Stimulated activated CD4-positive, alpha-beta T cell treated with anti-CD3 and anti-CD28 coated beads, Interleukin-15, amount 100 ng/mL, for 1 hour (primary cell): ENCODE measurements around the gene NOVA1.

Experiments used
- DNase-seq, 2 donors: peaks; one replicate each; pipeline ENCODE4 v3.0.0-alpha.2; 2020; ENCODE audit warnings: low read depth in 1 of 2, low spot score in 1 of 2

The NOVA1 gene

DNA sequence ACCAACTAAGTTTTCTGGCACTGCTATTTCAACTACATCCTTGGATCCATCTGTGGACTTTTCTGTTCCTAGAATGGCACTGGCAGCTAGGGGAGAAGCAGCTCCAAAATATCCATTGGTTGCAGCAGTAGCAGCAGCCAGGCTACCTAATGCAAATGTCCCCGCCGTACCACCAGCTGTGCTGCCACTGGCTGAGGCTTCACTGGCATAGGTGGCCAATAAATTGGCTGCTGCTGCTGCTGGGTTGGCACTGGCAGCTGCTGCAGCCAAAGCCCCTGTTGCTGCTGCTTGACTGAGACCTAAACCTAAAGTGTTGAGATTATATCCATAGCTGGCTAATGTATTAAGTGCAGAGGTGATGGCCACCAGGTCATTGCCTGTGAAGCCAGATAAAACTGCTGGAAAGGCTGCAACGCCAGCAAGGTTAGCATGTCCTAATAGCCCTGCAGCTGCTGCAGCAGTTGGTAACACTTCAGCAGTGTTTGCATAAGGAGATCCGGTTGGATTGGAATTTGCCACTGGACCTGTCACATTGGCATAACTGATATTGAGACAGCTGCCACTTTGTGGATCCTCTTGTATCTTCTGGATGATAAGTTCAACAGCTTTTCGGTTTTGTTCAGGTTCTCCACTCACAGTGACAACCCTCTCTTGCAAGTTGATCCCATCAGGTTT, 149.5 kb downstream of the NOVA1 start:
- no peak for DNase-seq

DNA sequence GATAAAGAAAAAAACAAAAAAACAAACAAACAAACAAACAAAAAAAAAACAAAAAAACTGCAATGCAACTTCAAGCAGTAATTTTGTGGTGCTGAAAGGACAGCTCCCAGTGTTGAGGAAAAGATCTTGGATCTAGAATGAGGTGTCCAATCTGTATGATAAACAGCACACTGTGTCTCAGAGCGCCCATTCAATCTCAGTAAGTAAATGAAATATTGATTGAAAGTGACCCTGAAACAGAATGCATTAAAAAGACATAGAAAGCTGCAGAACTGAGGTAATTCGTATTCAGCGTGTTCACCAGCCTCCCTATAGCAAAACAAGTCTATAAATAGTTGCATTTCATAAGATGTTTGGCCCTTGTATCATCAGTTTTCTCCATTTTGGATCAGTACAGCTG, 153.0 kb downstream of the NOVA1 start:
- DNase-seq, result no peak

DNA sequence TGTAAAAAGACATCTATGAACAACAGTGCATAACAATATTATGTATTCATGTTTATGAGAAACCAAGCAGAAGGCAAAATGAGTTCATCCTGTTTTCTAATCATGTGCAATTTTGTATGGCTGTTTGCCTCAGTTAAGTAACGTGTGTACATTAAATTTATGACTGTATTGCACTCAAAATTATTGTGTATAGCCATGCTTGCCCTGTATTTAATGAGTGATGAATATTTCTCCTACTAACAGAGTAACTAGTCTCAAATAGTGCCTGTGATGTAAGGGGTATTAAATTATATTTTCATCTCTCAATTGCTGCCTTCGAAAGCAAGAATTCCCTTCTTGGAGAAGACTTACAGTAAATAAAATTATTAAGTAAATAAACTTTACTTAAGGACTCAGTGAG, 154.2 kb downstream of the NOVA1 start:
- DNase-seq, result no peak

DNA sequence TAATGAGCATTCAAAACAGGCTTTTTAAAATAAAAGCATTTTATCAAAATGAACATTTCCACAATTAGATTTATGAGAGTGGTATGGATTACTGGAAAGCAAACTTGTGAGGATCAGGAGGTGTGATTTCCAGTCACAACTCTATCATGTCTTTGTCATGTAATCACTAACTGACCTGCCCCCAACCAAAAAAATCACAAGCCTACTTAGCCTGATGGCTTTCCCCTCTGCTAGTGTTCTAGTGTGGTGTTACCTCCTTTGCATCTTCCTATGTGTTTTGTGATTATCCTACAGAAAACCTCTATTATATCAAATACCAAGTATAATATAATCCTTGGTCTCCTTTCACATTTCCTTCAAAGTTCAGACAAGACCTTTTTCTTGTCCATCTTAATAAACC, 168.6 kb downstream of the NOVA1 start:
- DNase-seq, result no peak

DNA sequence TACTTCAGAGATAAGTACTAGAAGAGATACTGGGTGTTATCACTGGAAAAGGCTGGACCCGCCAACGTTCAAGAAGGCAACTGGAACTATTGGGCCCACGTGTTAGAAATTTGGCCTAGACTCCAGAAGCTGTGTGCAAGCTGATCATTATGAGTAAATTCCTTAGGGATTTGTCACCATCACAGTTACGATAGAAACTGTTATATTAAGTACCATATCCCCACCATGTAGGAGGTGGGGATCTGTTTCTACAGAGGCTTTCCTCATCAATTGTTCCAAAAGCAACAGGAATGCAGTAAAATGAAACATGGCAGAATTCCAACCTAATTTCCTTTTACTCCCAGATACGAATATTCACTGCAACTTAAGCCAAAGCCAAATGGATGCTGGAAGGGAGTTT, 170.7 kb downstream of the NOVA1 start:
- DNase-seq, result no peak

DNA sequence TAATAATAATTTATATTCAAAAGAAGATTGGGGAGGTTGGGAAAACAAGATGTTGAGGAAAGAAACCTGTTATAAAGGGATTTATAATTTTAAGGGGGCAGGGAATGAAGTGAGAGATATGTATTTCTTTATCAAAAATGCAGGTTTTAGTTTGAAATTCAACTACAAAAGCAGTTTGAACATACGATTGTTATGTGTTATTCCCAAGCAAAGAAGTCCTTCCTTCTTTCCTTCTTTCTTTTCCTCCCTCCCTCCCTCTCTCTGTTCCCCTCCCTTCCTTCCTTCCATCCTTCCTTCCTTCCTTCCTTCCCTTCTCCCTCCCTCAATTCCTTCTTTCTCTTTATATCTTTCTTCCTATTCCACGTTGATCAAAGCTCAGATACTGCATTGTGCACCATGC, 173.3 kb downstream of the NOVA1 start:
- DNase-seq, result no peak

DNA sequence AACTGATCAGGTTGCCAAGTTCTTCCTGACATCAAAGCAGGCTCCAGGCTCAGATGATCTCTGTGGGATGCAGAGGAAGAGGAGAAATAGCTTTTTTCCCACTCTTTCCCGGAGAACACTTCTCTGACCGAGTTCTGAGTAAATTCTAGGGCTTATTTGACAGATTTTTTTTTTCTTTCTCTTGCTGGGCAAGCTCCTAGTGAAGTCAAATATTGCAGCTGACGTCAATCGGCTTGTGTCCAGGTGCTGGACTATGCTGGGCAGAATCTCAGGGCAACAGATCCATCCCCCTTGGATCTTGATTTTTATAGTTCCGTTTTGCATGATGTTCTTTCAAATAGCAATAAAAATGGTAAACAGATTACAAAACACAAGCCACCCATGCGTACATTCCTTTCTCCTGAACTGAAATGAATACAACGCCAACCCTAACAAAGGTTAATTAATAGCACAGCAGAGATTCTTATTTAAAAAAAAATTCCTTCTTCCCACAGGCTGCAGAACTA, 182.2 kb downstream of the NOVA1 start:
- no peak for DNase-seq

DNA sequence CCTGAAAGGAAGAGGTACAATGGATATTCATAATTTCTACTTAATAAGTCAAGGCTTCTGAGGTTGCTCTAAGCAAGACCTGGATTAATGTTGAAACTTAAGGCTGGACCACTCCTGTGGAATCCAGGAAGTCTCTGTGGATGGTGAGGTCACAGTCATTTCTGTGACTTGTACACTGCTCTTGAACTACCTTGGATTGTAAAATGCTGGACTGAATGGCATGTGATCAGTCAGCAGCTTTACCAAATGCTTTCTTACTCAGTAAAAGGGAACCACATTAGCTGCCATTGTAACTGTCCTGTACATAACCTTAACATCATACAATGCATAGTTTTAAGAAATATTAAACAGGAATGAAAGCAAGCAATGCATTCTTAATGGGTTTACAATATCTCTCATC, 182.9 kb downstream of the NOVA1 start:
- no peak for DNase-seq

DNA sequence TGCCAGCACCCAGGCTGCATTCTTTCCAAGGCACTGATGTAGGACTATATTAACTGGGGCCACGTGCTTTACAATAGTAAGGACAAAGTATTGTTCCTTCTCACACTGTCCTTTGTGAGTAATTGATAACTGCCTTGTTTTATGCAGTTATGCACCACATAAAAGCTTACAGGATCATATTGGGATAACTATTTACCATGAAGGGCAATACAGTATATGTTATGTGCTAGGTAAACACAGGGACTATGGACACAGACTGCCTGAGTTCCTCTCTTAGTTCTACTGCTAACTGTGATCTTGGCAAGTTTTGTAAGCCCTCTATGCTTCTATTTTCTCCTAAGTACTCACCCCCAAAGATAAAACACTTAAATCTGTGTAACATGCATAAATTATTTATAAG, 183.7 kb downstream of the NOVA1 start:
- no peak for DNase-seq

DNA sequence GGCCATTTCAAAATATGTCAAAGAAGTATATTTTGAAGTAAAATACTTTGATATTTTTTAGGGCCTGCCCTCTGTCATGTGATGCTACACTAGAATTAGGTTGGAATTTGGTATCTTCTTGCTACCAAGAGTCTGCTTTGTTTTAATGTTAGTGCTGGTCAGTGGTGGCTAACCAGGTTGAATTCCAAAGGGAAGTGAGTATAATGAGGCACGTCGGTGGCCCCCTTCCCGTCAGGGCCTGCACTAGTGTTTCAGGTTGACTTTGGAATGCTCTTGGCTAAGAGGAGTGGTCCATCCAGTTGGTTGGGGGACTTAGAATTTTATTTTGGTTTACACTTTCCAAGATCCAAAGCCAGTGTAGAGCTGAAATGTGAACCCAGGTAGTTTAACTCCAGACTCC, 185.4 kb downstream of the NOVA1 start:
- no peak for DNase-seq

DNA sequence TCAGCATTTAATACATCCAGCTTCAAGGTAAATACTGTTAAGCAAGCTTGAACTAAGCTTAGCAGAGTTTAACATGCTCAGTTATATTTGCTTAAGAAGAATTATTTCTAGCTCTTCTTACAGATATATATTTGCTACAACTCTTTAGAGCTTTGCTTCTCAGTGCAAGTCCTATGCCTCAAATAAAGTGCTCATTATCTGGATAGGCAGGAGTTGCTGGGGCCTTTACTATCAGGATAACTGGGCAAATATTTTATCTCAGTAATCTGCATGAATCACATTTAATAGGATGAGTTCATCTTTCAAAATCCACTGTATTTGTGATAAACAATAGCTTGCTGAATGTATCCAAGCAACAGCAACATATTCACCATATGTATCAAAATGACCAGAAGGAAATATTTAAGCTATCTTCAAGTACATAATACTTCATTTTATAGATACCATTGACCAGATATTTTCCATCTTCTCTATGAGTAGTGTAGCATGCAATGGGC, 187.6 kb downstream of the NOVA1 start:
- no peak for DNase-seq

DNA sequence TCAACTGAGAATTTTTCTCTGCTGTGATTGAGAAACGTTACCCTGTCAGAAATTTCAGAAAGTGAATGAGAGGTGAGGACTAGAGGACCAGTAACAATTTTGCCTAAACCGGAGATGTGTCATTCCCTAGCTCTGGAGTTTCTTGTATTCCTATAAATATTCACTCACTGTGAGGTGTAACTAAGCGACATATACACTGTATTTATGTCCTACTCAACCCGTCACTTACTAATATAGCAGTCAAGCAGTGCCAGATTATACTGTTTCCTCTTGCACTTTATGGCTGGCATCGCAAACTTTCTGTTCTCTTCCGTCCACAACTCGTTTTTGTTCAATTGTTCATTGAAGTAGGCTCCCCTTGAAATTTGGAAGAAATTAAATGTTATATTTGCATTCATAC, 192.9 kb downstream of the NOVA1 start:
- DNase-seq, result no peak

DNA sequence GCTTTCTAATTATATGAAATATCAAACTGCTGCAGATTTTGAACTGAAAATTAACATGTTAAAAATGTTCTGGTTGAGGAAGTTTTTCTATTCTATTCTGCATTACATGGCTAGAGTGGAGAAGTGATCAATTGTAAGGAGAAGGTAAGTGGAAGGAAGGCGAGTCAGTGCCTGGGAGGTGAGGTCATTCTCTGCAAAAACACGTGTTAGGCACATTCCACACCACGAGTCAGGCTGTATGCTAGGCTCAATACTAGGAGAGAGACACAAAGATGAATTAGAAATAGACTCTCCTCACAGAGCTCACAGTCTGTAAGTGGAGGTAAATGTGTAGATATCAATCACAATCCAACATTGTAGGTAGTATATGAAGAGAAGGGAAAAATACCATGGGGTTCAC, 194.1 kb downstream of the NOVA1 start:
- no peak for DNase-seq

DNA sequence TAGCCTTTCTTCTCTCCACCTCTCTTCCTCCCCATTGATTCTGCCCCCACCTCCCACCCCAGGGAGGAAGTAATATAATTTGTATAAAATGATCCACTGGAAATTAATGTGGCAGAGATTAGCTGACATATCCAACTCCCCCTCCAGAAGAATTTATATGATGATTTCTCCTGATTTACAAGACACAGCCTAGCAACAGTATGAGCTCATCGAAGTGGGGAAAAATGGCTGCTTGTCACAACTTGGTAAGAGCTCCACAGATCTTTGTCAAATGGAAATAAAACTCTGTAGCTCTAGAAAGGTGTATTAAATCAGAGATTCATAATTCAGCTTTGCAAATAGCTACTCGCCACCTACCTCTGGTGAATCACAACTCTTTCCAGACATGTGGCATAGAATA, 195.7 kb downstream of the NOVA1 start:
- no peak for DNase-seq

DNA sequence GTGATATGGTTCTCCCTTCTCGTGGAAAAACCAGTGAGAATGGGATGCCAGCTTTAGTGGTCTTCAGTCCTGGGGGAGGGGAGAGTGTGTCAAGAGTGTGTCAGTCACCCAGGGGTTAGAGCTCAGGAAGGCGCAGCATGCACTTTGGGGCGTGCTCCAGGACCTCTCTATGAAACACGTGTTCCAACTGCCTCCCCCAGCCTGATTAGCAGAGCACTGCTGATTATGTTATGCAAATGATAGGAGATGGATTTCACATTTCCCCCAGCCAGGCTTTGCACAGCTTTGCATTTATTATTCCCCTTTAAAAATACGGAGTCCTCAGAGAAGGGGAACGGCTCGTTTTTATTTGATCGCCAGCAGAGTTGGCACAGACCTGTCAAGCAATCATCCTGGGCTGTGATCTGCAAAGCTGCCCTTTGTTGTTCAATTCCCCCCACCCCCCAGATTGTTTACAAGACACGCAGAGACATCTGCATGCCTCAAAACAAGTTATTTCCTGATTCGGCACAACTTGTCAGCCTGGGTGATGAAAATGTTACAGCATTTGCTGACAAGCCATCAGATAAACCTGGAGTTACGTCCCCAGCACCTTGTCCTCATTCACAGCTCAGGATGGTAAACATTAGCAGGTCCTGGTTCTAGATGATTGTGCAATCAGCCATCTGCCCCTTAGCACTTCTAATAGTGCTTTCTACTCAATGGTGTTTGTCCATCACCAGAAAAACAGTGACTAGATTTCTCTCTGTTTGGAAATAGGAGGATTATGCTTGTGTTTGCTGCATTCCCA, 196.5 kb downstream of the NOVA1 start:
- DNase-seq, result no peak

DNA sequence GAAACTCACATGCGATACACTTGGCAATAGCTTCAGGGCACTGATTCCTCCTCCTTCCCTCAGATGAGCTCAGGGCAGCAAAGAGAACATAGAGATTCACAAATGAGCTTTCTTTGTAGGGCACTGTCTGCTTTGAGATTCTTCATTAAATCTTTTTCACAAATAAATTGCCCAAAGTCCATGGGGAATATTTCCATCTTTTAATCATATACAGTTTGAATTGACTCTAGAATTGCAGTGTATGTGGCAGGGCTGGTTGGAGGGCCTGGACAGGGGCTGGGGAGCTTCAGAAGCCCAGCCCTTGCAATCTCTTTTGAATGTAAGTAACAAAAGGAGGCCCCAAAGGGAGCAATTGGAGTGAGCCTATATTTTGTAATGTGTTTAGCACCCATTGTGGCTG, 197.5 kb downstream of the NOVA1 start:
- DNase-seq, result no peak

DNA sequence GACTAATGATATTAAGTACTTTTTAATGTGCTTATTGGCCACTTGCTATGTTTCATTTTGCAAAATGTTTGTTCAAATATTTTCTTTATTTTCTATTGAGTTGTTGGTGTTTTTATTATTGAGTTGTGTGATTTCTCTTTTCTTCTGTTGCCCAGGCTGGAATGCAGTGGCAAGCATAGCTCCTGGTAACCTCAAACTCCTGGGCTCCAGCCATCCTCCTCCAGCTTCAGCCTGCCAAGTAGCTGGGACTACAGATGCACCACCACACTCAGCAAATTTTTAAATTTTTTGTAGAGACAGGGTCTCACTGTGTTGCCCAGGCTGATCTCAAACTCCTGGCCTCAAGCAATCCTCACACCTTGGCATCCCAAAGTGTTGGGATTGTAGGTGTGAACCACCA, 199.2 kb downstream of the NOVA1 start:
- DNase-seq, result no peak
